ENCODE measurements around the gene POLR1E.
"Not testable (repeated sequence)": the region's sequence is repeated elsewhere in the genome, so short reads cannot be mapped to it uniquely, and the experiment has no call there.

POLR1E gene

GRCh38 chr9:37468620-37469019, 17.1 kb upstream of the POLR1E start:
- H3K4me3 ChIP-seq (ENCODE audit: low read depth, low read length), result no peak overlapping the region
- in situ Hi-C loops (cut with HindIII; ENCODE audit: low sequenced_read_pairs), result no loop called here
- DNase-seq (ENCODE audit: low read depth), result no peak
- no peak for TF ChIP-seq CTCF (IDR thresholded peaks at IDR 0.05; ENCODE audit: low read depth, low read length, missing control alignments)

- in situ Hi-C loops (cut with HindIII; ENCODE audit: low sequenced_read_pairs), result no loop called here
- peak; percentile 95 for DNase-seq (ENCODE audit: low read depth)
- peak overlapping the region; percentile 21 for H3K4me3 ChIP-seq (ENCODE audit: low read depth, low read length)
- no peak for TF ChIP-seq CTCF (IDR thresholded peaks at IDR 0.05; ENCODE audit: low read depth, low read length, missing control alignments)
Observed at GRCh38 chr9:37471942-37472684, 13.6 kb upstream of the POLR1E start.

GRCh38 chr9:37473982-37474381, 11.8 kb upstream of the POLR1E start:
- DNase-seq (ENCODE audit: low read depth); H3K4me3 ChIP-seq (ENCODE audit: low read depth, low read length); in situ Hi-C loops (cut with HindIII; ENCODE audit: low sequenced_read_pairs): not testable (repeated sequence)

GRCh38 chr9:37474438-37474837, 11.3 kb upstream of the POLR1E start:
- TF ChIP-seq CTCF (IDR thresholded peaks at IDR 0.05; ENCODE audit: low read depth, low read length, missing control alignments), result no peak
- in situ Hi-C loops (cut with HindIII; ENCODE audit: low sequenced_read_pairs), result no loop called here
- no peak for DNase-seq (ENCODE audit: low read depth)
- no peak overlapping the region for H3K4me3 ChIP-seq (ENCODE audit: low read depth, low read length)

GRCh38 chr9:37476930-37477329, 8.8 kb upstream of the POLR1E start:
- no peak for DNase-seq (ENCODE audit: low read depth)
- no peak for TF ChIP-seq CTCF (IDR thresholded peaks at IDR 0.05; ENCODE audit: low read depth, low read length, missing control alignments)
- no peak overlapping the region for H3K4me3 ChIP-seq (ENCODE audit: low read depth, low read length)
- in situ Hi-C loops (cut with HindIII; ENCODE audit: low sequenced_read_pairs), result no loop called here

- H3K4me3 ChIP-seq (ENCODE audit: low read depth, low read length); in situ Hi-C loops (cut with HindIII; ENCODE audit: low sequenced_read_pairs); DNase-seq (ENCODE audit: low read depth): not testable (repeated sequence)
Observed at GRCh38 chr9:37477443-37477842, 8.3 kb upstream of the POLR1E start.

GRCh38 chr9:37477987-37478619, 7.6 kb upstream of the POLR1E start:
- DNase-seq (ENCODE audit: low read depth); in situ Hi-C loops (cut with HindIII; ENCODE audit: low sequenced_read_pairs); H3K4me3 ChIP-seq (ENCODE audit: low read depth, low read length): not testable (repeated sequence)

GRCh38 chr9:37480759-37481158, 5.0 kb upstream of the POLR1E start:
- no peak overlapping the region for H3K4me3 ChIP-seq (ENCODE audit: low read depth, low read length)
- TF ChIP-seq CTCF (IDR thresholded peaks at IDR 0.05; ENCODE audit: low read depth, low read length, missing control alignments), result no peak
- DNase-seq (ENCODE audit: low read depth), result no peak
- in situ Hi-C loops (cut with HindIII; ENCODE audit: low sequenced_read_pairs), result no loop called here
